AG09309 (cell line): ENCODE results near the gene NKAIN2.

Experiments
- DNase-seq: peaks from one replicate; pipeline ENCODE4 v3.0.0-alpha.2; 2010; ENCODE audit warnings: low read depth
- H3K4me3 ChIP-seq: 2 replicates; pipeline ENCODE4 v1.5.1; 2011; ENCODE audit warnings: mild to moderate bottlenecking, low read depth, low read length, moderate library complexity; ENCODE audit not compliant: control insufficient read depth
- CTCF ChIP-seq: IDR thresholded peaks from 2 replicates; pipeline ENCODE4 v1.5.1; 2011; ENCODE audit warnings: mild to moderate bottlenecking, low read depth, low read length, inconsistent platforms; ENCODE audit not compliant: insufficient read depth, control insufficient read depth; ENCODE audit errors: missing control alignments

NKAIN2 gene

DNA sequence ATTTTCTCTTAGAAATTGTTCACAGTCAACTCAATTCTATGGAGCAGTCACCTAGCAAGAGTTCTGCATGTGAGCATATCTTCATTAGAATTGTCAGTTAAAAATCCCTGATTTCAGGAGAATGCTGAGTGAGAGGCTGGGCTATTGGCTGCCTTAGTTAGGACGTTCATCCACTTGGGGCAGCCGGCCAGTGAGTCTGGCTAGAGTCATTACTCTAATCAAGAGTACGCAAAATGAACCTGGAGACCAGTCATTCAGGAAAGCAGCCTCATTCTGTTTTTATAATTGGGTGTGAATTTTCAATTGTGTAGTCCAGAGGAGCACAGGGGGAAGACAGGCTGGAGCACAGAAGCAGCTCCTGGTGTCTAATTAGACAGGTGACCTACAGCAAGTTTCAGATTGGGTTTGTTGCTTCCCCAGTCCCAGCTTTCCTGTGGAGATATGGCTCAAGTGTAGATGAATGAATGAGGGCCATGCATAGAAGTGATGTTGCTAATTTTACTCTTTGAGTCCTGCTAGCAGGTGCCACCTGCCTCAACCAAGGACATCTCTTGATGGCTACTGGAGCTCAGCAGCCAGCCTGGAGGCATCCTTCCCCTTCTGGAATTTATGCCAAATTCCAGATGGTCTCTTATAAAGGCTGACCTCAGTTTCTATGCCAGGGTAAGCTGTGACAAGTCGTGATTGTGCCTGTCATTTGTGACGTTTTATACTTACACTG, 265.7 kb downstream of the NKAIN2 start:
- TF ChIP-seq CTCF = no peak
- no peak overlapping the region for H3K4me3 ChIP-seq
- DNase-seq = no peak

GRCh38 chr6:124073021-124073420, 269.4 kb downstream of the NKAIN2 start:
- no peak for TF ChIP-seq CTCF
- H3K4me3 ChIP-seq = no peak overlapping the region
- no peak for DNase-seq

DNA sequence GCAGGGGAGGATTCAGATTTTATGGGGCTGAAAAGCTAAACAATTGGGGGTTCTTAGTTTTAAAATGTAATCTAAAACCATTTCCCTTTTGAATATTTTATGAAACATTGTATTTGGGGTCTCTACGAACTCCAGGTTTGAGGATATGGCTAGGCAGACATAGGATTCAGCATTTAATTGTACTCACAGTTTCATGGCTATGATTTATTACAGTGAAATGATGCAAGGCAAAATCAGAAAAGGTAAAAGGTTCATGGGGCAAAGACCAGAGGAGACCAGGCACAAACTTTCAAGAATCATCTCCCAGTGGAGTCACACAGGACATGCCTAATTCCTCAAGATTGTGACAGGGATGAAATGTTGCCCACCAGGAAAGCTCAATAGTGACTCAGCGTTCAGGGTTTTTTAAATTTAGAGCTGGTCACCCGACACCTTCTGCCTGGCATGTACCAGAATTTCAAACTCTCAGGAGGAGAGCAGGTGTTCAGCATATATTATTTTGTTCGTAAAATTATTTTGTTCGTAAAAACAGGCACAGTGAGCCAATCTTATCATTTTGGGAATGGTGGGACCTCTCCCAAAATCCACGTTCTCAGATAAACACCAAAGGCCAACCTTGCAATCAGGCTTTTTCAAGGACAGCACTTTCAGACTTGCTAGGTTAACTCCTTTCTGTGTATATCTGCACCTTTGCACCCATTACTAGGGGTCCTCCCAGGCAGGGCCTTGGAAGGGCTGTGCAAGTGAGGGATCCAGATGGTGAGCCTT, 270.3 kb downstream of the NKAIN2 start:
- no peak for TF ChIP-seq CTCF
- no peak for DNase-seq
- H3K4me3 ChIP-seq = no peak overlapping the region

- DNase-seq = no peak
- H3K4me3 ChIP-seq = no peak overlapping the region
- TF ChIP-seq CTCF = no peak
These were observed 270.9 kb downstream of the NKAIN2 start for GRCh38 chr6:124074606-124075005.

DNA sequence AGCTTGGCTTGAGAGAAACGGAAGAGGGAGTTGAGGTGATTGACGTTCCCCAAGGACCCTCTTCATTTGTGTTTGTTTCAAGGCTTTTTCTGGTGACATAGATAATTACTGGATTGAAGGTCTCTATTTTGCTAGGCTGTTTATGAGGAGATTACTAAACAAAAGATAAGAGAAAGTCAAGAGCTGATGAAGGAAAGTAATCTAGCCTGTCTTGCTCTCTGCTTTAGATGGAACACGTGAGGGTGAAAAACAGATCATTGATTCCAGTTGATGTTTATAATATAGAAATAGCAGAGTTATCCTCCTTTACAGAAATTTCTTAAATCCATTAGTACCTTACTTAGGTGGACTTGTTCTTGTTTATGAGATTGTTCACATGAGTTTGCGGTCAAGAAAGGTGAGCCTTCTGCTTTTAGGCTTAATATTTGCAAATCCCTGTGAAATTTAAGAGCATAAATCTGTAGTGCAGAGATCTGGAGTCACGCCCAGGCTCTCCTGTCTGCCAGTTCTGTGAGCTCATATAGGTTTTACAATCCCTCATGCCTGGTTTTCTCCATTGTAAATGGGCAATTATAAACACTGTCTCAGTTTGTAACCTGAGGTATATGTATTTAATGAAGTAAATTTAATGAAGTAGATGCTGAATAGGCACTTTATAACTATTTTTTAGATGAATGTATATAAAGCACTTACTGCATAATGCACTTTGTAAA, 272.8 kb downstream of the NKAIN2 start:
- no peak overlapping the region for H3K4me3 ChIP-seq
- TF ChIP-seq CTCF = no peak
- DNase-seq = no peak

DNA sequence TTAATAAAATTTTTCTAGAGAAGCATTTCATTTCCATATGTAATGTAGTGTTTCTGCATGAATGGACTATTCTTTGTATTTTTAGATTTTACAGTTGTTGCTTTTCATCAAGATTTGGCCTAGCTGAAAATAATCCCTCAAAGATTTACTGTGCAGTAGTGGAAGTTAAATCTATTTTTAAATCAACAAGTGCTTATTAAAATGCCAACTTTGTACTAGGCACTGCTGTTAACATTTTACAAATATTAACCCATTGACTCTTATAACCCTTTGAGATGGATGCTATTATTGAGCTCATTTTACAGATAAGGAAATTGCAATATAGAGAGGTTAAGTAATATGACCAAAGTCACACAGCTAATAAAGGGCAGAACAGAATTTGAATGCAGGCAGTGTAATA, 274.5 kb downstream of the NKAIN2 start:
- TF ChIP-seq CTCF = no peak
- DNase-seq = no peak
- no peak overlapping the region for H3K4me3 ChIP-seq
